ENCODE measurements around the gene IL16. TPM values are rescaled to one million over a fixed set of nuclear protein-coding genes. Genes with fewer than 3 reads are reported as not detected.
A peak's percentile ranks its signal among the peaks of the same experiment; 100 is the strongest.

Gene IL16
- total RNA-seq, 1 experiment from 2014 or later: 0.81 TPM

DNA sequence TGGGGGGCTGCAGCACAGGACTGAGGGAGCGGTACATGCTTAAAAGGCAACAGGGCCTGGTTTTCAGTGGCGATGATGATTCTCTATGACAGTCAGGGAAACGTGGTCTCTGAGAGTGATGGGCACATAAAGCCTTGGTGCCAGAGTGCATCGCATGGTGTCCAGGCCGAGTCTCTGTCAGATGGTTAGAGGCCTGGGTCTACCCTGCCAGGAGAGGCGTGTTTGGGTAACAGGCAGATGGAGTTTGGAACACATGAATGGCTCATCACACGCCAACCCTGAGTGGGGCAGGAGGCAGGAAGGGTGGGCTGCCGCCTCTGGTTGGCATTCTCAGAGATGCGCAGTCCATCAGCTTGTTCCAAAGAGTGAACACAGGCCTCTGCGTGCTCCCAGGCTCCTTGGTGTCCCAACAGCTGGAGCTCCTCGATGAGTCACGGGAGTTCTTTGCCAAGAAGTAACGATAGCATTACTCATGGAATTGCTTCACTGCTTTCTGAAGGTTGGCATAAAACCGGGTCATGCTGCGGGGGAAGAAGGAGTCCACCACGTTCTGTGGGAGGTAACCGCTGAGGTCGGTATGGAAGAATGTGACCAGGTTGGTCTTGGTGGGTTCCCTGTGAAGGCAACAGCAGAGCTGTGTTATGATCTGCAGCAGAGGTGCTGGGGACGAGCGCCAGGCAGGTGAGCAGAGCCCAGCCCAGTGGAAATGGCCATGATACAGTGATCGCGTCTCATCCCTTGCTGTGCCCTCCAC is 116.3 kb downstream of the IL16 start:
- no peaks in the 10 kb centered on the region for H3K9me3 ChIP-seq (ENCODE audit: control insufficient read depth in 1 of 2, insufficient read depth in 1 of 2, low read depth in 1 of 2, low read length in 2 of 2)
- intact Hi-C loops (cut with micrococcal nuclease): no loop called here
- POLR2A ChIA-PET: interaction anchor here (0.7 kb wide), 1 partner anchor 11 kb away, joined by 5 read pairs; the partner anchor contains the start of gene STARD5
- H2AFZ ChIP-seq (ENCODE audit: low read depth, low read length, poor library complexity, severe bottlenecking): no peak overlapping the region
- DNase-seq (ENCODE audit: low read depth, low spot score) (peak; percentile 84), ATAC-seq (peak; percentile 88)
- H3K9me2 ChIP-seq (ENCODE audit: insufficient read depth): no peaks in the 10 kb centered on the region
- H3K9ac ChIP-seq (ENCODE audit: low read length): peak overlapping the region; percentile 35; the same call in 1 of the 2 replicates
- no peaks in the 10 kb centered on the region for H4K20me1 ChIP-seq (ENCODE audit: insufficient read depth)
- CTCF ChIA-PET: interaction anchor here (1.2 kb wide), 1 partner anchor 47 kb away, joined by 7 read pairs; no protein-coding TSS in a partner anchor
- no peaks in the 10 kb centered on the region for H3K27me3 ChIP-seq (ENCODE audit: insufficient read depth, low read length)
- H3K27ac ChIP-seq (ENCODE audit: low read depth, low read length): peak overlapping the region; percentile 32; the same call in 1 of the 2 replicates
- H3K4me1 ChIP-seq (ENCODE audit: control insufficient read depth in 1 of 2, insufficient read depth in 2 of 2, low read length in 2 of 2): peaks cover 13 to 18% of the 10 kb centered on the region in 2 experiments
- peak overlapping the region in 1 of 2 experiments; percentile 22; a peak in 2 of 4 replicates for H3K4me3 ChIP-seq (replicated peaks in 1 of 2; ENCODE audit: low read depth in 1 of 2, low read length in 2 of 2)
- no peaks in the 10 kb centered on the region for H3K36me3 ChIP-seq (ENCODE audit: control insufficient read depth in 1 of 2, insufficient read depth in 2 of 2, low read length in 2 of 2)
- RAD21 ChIA-PET (ENCODE audit: low non-redundant PET in 1 of 2, low total read pairs in 2 of 2, uncharacterized antibody in 2 of 2, unreplicated experiment in 2 of 2): no interaction called here
- no peaks in the 10 kb centered on the region for H3K79me2 ChIP-seq (ENCODE audit: insufficient read depth, low read length)
- H3K4me2 ChIP-seq (ENCODE audit: low read length): peak overlapping the region; percentile 76
- BruUV-seq (replicated peaks): no TSS peak
- TF ChIP-seq, protein P1, sequence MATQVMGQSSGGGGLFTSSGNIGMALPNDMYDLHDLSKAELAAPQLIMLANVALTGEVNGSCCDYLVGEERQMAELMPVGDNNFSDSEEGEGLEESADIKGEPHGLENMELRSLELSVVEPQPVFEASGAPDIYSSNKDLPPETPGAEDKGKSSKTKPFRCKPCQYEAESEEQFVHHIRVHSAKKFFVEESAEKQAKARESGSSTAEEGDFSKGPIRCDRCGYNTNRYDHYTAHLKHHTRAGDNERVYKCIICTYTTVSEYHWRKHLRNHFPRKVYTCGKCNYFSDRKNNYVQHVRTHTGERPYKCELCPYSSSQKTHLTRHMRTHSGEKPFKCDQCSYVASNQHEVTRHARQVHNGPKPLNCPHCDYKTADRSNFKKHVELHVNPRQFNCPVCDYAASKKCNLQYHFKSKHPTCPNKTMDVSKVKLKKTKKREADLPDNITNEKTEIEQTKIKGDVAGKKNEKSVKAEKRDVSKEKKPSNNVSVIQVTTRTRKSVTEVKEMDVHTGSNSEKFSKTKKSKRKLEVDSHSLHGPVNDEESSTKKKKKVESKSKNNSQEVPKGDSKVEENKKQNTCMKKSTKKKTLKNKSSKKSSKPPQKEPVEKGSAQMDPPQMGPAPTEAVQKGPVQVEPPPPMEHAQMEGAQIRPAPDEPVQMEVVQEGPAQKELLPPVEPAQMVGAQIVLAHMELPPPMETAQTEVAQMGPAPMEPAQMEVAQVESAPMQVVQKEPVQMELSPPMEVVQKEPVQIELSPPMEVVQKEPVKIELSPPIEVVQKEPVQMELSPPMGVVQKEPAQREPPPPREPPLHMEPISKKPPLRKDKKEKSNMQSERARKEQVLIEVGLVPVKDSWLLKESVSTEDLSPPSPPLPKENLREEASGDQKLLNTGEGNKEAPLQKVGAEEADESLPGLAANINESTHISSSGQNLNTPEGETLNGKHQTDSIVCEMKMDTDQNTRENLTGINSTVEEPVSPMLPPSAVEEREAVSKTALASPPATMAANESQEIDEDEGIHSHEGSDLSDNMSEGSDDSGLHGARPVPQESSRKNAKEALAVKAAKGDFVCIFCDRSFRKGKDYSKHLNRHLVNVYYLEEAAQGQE (IDR thresholded peaks at IDR 0.05; ENCODE audit: low read depth): no peak
- TF ChIP-seq CEBPB (IDR thresholded peaks at IDR 0.05; ENCODE audit: low read depth) (peak; percentile 98), ATF3 (IDR thresholded peaks at IDR 0.05) (peak; percentile 68), POLR2AphosphoS5 (IDR thresholded peaks at IDR 0.05; ENCODE audit: low read depth, low read length) (peak; percentile 71), YY1 (IDR thresholded peaks at IDR 0.05; ENCODE audit: extremely low read depth, insufficient replicate concordance, low read depth, low read length) (no peak), SRF (IDR thresholded peaks at IDR 0.05; ENCODE audit: low read depth) (no peak), POLR2A (IDR thresholded peaks at IDR 0.05; ENCODE audit: borderline replicate concordance, extremely low read depth, insufficient read depth, insufficient read length) (no peak), EGR1 (IDR thresholded peaks at IDR 0.05; ENCODE audit: low read depth) (peak; percentile 79), ZNF274 (IDR thresholded peaks at IDR 0.05; ENCODE audit: low read depth, low read length) (no peak), ZFX (IDR thresholded peaks at IDR 0.05) (no peak), FOSL1 (IDR thresholded peaks at IDR 0.05; ENCODE audit: low read depth) (peak; percentile 92), TCF7L2 (IDR thresholded peaks at IDR 0.05; ENCODE audit: borderline replicate concordance, extremely low read depth, insufficient read depth, insufficient read length) (no peak), SP1 (IDR thresholded peaks at IDR 0.05; ENCODE audit: low read depth) (peak; percentile 87), CBX3 (IDR thresholded peaks at IDR 0.05; ENCODE audit: low read depth) (peak; percentile 88), RAD21 (IDR thresholded peaks at IDR 0.05; ENCODE audit: low read depth) (no peak), EZH2 (IDR thresholded peaks at IDR 0.05) (no peak), JUND (IDR thresholded peaks at IDR 0.05) (peak; percentile 96)
- TF ChIP-seq, protein P2, sequence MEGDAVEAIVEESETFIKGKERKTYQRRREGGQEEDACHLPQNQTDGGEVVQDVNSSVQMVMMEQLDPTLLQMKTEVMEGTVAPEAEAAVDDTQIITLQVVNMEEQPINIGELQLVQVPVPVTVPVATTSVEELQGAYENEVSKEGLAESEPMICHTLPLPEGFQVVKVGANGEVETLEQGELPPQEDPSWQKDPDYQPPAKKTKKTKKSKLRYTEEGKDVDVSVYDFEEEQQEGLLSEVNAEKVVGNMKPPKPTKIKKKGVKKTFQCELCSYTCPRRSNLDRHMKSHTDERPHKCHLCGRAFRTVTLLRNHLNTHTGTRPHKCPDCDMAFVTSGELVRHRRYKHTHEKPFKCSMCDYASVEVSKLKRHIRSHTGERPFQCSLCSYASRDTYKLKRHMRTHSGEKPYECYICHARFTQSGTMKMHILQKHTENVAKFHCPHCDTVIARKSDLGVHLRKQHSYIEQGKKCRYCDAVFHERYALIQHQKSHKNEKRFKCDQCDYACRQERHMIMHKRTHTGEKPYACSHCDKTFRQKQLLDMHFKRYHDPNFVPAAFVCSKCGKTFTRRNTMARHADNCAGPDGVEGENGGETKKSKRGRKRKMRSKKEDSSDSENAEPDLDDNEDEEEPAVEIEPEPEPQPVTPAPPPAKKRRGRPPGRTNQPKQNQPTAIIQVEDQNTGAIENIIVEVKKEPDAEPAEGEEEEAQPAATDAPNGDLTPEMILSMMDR (IDR thresholded peaks at IDR 0.05 in 2 of 3, conservative IDR thresholded peaks at IDR 0.05 in 1 of 3; ENCODE audit: borderline replicate concordance in 1 of 3, insufficient read depth in 1 of 3, low read depth in 2 of 3, low read length in 2 of 3): no peak
- TF ChIP-seq, protein P3, sequence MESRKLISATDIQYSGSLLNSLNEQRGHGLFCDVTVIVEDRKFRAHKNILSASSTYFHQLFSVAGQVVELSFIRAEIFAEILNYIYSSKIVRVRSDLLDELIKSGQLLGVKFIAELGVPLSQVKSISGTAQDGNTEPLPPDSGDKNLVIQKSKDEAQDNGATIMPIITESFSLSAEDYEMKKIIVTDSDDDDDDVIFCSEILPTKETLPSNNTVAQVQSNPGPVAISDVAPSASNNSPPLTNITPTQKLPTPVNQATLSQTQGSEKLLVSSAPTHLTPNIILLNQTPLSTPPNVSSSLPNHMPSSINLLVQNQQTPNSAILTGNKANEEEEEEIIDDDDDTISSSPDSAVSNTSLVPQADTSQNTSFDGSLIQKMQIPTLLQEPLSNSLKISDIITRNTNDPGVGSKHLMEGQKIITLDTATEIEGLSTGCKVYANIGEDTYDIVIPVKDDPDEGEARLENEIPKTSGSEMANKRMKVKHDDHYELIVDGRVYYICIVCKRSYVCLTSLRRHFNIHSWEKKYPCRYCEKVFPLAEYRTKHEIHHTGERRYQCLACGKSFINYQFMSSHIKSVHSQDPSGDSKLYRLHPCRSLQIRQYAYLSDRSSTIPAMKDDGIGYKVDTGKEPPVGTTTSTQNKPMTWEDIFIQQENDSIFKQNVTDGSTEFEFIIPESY (IDR thresholded peaks at IDR 0.05; ENCODE audit: extremely low read depth, insufficient replicate concordance, low read length): no peak

Measured in HCT116 (cell line).